HUES64 (cell line): ENCODE data around the gene ADGRL3.

Experiments
- H3K27ac ChIP-seq: 2 replicates; pipeline ENCODE4 v1.7.0; 2013; ENCODE audit warnings: low read depth, low read length, inconsistent platforms
- H3K27me3 ChIP-seq: 2 replicates; pipeline ENCODE4 v1.6.1; 2013; ENCODE audit warnings: mild to moderate bottlenecking, low read length; ENCODE audit not compliant: insufficient read depth
- H3K36me3 ChIP-seq: 2 replicates; pipeline ENCODE4 v1.6.1; 2013; ENCODE audit warnings: mild to moderate bottlenecking, low read length; ENCODE audit not compliant: insufficient read depth
- H3K4me1 ChIP-seq: 2 replicates; pipeline ENCODE4 v1.6.1; 2013; ENCODE audit warnings: mild to moderate bottlenecking, low read length, moderate library complexity; ENCODE audit not compliant: insufficient read depth
- H3K4me3 ChIP-seq: 2 replicates; pipeline ENCODE4 v1.5.1; 2013; ENCODE audit warnings: mild to moderate bottlenecking, low read length, moderate library complexity
- H3K9ac ChIP-seq: 2 replicates; pipeline ENCODE4 v1.6.1; 2013; ENCODE audit warnings: mild to moderate bottlenecking, low read depth, low read length
- H3K9me3 ChIP-seq: 2 replicates; pipeline ENCODE4 v1.6.1; 2013; ENCODE audit warnings: low read depth, low read length; ENCODE audit not compliant: insufficient read depth
- WGBS: fragments of 150-250, 120-280 bp; methylation state at CpG from one replicate; pipeline ENCODE4 v1.1.7; 2013; ENCODE audit warnings: missing lambda C conversion rate; 5-methylcytosine and 5-hydroxymethylcytosine counted together

ADGRL3 gene

DNA sequence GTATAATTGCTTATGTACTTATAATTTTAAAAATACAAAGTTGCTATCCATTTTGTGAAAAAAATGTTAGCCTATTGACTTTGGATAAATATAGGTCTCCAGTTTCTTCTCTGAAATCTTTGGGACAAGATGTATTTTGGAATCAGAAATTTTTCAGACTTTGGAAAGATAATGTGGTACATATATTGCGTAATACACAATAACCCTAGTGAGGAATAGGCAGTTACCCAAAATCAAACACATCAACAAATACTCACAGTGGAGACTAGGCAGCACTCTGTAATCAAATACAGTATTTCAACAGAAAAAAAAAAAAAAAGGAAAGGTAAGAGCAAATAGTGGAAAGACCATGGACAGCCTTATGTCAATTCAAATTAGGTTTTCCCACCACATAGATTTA lies 796.8 kb downstream of the ADGRL3 start:
- no peaks in the 10 kb centered on the region for H3K9me3 ChIP-seq
- no CpG with 5 or more reads among the region's 1 CpG for WGBS
- H3K4me1 ChIP-seq = peaks cover 15% of the 10 kb centered on the region
- no peak overlapping the region for H3K27ac ChIP-seq
- H3K9ac ChIP-seq = no peak overlapping the region
- H3K36me3 ChIP-seq = no peaks in the 10 kb centered on the region
- H3K27me3 ChIP-seq = no peaks in the 10 kb centered on the region
- no peak overlapping the region for H3K4me3 ChIP-seq

DNA sequence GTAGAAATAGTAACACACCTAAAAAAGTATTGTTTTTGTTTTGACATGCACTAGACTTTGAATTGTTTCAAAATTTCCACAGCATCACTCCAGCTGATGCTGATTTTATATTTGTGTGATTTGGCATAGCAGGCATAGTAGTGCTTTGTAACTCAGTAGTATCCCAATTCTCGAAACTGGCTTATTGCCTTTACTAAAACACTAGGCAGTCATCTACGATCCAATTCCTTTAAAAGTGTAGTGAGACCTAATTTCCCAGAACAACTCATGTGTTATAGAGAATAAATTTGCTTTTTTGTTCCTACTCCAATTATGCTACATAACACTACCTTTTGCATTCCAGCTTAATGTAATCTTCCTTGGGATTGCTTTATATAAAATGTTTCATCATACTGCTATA lies 797.7 kb downstream of the ADGRL3 start:
- 100% methylated on average over 1 of the region's 2 CpGs for WGBS
- H3K27me3 ChIP-seq = no peaks in the 10 kb centered on the region

GRCh38 chr4:62003695-62004094 lies 803.6 kb downstream of the ADGRL3 start:
- H3K9me3 ChIP-seq = no peaks in the 10 kb centered on the region
- H3K4me3 ChIP-seq = no peak overlapping the region
- no peaks in the 10 kb centered on the region for H3K27me3 ChIP-seq
- no CpG with 5 or more reads among the region's 1 CpG for WGBS
- no peak overlapping the region for H3K9ac ChIP-seq
- H3K4me1 ChIP-seq = peaks cover 6% of the 10 kb centered on the region; the same call in 1 of the 2 replicates
- H3K36me3 ChIP-seq = no peaks in the 10 kb centered on the region
- no peak overlapping the region for H3K27ac ChIP-seq

More for the DNA sequence above, 797.7 kb downstream of the ADGRL3 start:
- Histone ChIP-seq H3K36me3 (no peaks in the 10 kb centered on the region), H3K4me3 (no peak overlapping the region), H3K27ac (no peak overlapping the region), H3K4me1 (peaks cover 6% of the 10 kb centered on the region; the same call in 1 of the 2 replicates), H3K9ac (no peak overlapping the region), H3K9me3 (no peaks in the 10 kb centered on the region)

DNA sequence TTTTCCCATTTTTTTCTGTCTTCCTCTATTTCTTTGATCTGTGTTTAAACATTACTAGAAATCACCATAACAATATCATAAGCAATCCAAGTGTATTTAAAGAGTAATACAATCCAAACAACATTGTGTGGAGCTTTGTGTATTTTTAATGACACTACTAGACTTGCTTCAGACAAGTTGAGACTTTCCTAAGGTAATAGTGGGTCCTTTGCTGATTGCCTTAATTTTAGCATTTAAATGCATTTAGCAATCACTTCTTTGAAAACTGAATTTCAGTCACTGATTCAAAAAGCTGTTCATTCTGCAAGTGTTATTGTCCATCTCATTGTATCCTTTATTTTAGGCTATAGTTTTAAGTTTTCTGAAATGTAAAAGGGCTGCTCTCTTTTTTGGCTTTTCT lies 804.8 kb downstream of the ADGRL3 start:
- Histone ChIP-seq H3K27me3 (no peaks in the 10 kb centered on the region), H3K9me3 (no peaks in the 10 kb centered on the region), H3K36me3 (no peaks in the 10 kb centered on the region), H3K9ac (no peak overlapping the region), H3K4me3 (no peak overlapping the region), H3K27ac (no peak overlapping the region), H3K4me1 (peaks cover 6% of the 10 kb centered on the region; the same call in 1 of the 2 replicates)

- 57% methylated on average over 5 of the region's 5 CpGs for WGBS
Observed at GRCh38 chr4:62006108-62006507, 806.0 kb downstream of the ADGRL3 start.

GRCh38 chr4:62015043-62015739 lies 815.1 kb downstream of the ADGRL3 start:
- no peak overlapping the region for H3K27ac ChIP-seq
- H3K9me3 ChIP-seq = no peaks in the 10 kb centered on the region
- H3K4me1 ChIP-seq = no peaks in the 10 kb centered on the region; the same call in 1 of the 2 replicates
- no peak overlapping the region for H3K9ac ChIP-seq
- no peaks in the 10 kb centered on the region for H3K27me3 ChIP-seq
- 92% methylated on average over 2 of the region's 3 CpGs for WGBS
- no peak overlapping the region for H3K4me3 ChIP-seq
- H3K36me3 ChIP-seq = no peaks in the 10 kb centered on the region

More at GRCh38 chr4:62006108-62006507, 806.0 kb downstream of the ADGRL3 start:
- Histone ChIP-seq H3K9ac (no peak overlapping the region), H3K27me3 (no peaks in the 10 kb centered on the region), H3K36me3 (no peaks in the 10 kb centered on the region), H3K4me3 (no peak overlapping the region), H3K27ac (no peak overlapping the region), H3K9me3 (no peaks in the 10 kb centered on the region), H3K4me1 (peaks cover 6% of the 10 kb centered on the region; the same call in 1 of the 2 replicates)

DNA sequence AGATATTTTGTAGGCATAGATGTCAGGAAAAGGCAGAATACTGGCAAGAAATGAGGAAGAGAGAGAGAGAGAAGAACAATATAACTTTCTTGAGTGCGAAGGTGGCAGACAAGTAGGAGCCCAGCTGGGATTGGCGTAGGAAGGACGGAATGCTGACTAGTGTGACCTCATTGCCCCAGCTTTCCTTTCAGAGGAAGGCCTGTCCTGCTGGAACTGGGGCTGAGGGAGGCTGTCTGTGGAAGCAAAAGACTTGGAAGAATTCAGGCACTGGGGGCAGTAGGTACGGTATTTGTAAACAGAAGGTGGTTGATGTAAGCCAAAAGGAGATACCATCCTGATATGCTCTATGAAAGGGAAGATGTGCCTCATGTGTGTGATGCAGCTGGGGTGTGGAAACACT lies 818.4 kb downstream of the ADGRL3 start:
- H3K27ac ChIP-seq = no peak overlapping the region
- 90% methylated on average over 4 of the region's 4 CpGs for WGBS

GRCh38 chr4:62023633-62024032 lies 823.5 kb downstream of the ADGRL3 start:
- Histone ChIP-seq H3K27me3 (no peaks in the 10 kb centered on the region), H3K9me3 (no peaks in the 10 kb centered on the region), H3K27ac (no peak overlapping the region), H3K4me1 (no peaks in the 10 kb centered on the region), H3K36me3 (no peaks in the 10 kb centered on the region), H3K9ac (no peak overlapping the region), H3K4me3 (no peak overlapping the region)
- WGBS = 89% methylated on average over 1 of the region's 3 CpGs

More for the DNA sequence above, 818.4 kb downstream of the ADGRL3 start:
- Histone ChIP-seq H3K36me3 (no peaks in the 10 kb centered on the region), H3K4me1 (no peaks in the 10 kb centered on the region; the same call in 1 of the 2 replicates), H3K27me3 (no peaks in the 10 kb centered on the region), H3K9ac (no peak overlapping the region), H3K4me3 (no peak overlapping the region), H3K9me3 (no peaks in the 10 kb centered on the region)

DNA sequence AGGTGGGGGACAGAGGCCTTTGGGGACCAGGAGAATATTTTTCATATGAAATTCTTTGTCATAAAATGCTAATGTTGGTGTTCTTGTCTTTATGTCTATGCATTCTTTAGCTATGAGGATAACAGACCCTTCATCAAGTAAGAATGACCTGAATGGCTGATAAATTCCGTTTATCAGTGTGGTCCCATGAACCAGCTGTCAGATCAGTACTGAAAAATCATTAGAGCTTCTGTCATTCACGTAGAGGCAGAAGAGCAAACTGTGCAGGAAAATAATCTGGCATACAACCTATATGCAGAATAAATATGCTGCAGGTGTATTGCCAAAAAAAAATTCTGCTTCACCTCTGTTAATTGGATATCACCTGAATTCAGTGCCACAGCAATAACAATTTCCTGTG lies 828.6 kb downstream of the ADGRL3 start:
- no peak overlapping the region for H3K4me3 ChIP-seq
- H3K36me3 ChIP-seq = no peaks in the 10 kb centered on the region
- H3K4me1 ChIP-seq = no peaks in the 10 kb centered on the region
- H3K27me3 ChIP-seq = no peaks in the 10 kb centered on the region
- H3K9ac ChIP-seq = no peak overlapping the region
- WGBS = 89% methylated on average over 2 of the region's 2 CpGs
- no peak overlapping the region for H3K27ac ChIP-seq
- H3K9me3 ChIP-seq = no peaks in the 10 kb centered on the region

GRCh38 chr4:62030958-62031357 lies 830.8 kb downstream of the ADGRL3 start:
- Histone ChIP-seq H3K4me3 (no peak overlapping the region), H3K27ac (no peak overlapping the region), H3K4me1 (no peaks in the 10 kb centered on the region), H3K9ac (no peak overlapping the region), H3K36me3 (no peaks in the 10 kb centered on the region), H3K9me3 (no peaks in the 10 kb centered on the region), H3K27me3 (no peaks in the 10 kb centered on the region)
- 67% methylated on average over 1 of the region's 2 CpGs for WGBS

- Histone ChIP-seq H3K4me3 (no peak overlapping the region), H3K27ac (no peak overlapping the region), H3K9me3 (no peaks in the 10 kb centered on the region), H3K36me3 (no peaks in the 10 kb centered on the region), H3K9ac (no peak overlapping the region), H3K4me1 (no peaks in the 10 kb centered on the region), H3K27me3 (no peaks in the 10 kb centered on the region)
- WGBS = 94% methylated on average over 5 of the region's 5 CpGs
Observed at GRCh38 chr4:62037571-62037970, 837.4 kb downstream of the ADGRL3 start.

GRCh38 chr4:62051332-62051731 lies 851.2 kb downstream of the ADGRL3 start:
- 98% methylated on average over 2 of the region's 3 CpGs for WGBS
- no peak overlapping the region for H3K4me3 ChIP-seq
- H3K9ac ChIP-seq = no peak overlapping the region
- H3K9me3 ChIP-seq = no peaks in the 10 kb centered on the region
- no peaks in the 10 kb centered on the region for H3K36me3 ChIP-seq
- no peak overlapping the region for H3K27ac ChIP-seq
- no peaks in the 10 kb centered on the region for H3K4me1 ChIP-seq
- no peaks in the 10 kb centered on the region for H3K27me3 ChIP-seq
